RWPE1 (cell line): Measurements from ENCODE around the gene PHF13.

Source experiments
- CTCF ChIA-PET: fragments of 350-600 bp; sonication (Branson Sonifier 250); formaldehyde crosslinking; extraction: SDS; loops from one replicate; lab custom pipeline; 2021; lab: Yijun Ruan, JAX
- POLR2A ChIA-PET: fragments of 400-600 bp; formaldehyde crosslinking; extraction: SDS; loops from one replicate; lab custom pipeline; 2020; ENCODE audit warnings: antibody characterized with exemption; ENCODE audit not compliant: low non-redundant PET; lab: Yijun Ruan, JAX
- DNase-seq: peaks from one replicate; pipeline ENCODE4 v3.0.0; 2012; ENCODE audit warnings: low spot score
- H3K27ac ChIP-seq: fragments of 450-650 bp; 2 replicates; pipeline ENCODE4 v1.5.1; 2017
- CTCF ChIP-seq: fragments of 450-650 bp; conservative IDR thresholded peaks from 2 replicates; pipeline ENCODE4 v1.5.1; 2017; ENCODE audit warnings: low read depth, mild to moderate bottlenecking

Gene PHF13

DNA sequence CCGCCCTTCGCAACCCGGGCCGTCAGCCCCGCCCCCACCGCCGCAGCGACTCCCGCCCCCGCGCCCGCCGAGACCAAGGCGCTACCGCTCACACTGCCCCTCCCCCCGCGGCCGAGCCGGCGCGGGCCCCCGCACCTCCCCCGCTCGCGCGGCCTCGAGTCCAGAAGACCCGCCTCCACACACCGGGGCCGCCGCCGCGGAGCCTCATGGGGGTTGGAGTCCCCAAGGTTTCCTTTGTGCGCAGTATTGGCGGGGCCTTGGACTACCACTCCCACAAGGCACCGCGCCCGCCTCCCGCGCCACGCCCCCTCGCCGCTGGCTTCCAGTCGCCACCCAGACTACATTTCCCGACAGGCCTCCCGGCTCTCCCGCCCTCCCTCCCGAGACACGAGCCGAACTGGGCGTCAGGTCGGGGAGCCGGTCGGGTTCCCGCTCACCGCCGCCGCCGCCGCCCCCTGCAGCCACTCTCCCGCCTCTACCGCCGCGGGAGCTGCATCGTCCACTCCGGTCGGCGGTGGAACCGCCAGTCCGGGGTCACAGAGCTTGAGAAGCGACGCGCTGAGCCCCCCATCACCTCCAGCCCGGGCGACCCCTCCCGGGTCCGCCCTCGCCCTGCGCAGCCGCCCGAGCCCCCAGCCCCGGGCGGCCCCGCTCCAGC, at the start of gene PHF13:
Gene PHF13 (plus strand): TSS at position 371 of the 658 bp plus-strand sequence. CDS start 336 bp downstream, outside the sequence.
- CTCF ChIA-PET, result no interaction called here
- POLR2A ChIA-PET, result no interaction called here
- peak within 1 kb of the TSS; percentile 93 for H3K27ac ChIP-seq
- DNase-seq, result peak; percentile 99
- TF ChIP-seq CTCF, result no peak

DNA sequence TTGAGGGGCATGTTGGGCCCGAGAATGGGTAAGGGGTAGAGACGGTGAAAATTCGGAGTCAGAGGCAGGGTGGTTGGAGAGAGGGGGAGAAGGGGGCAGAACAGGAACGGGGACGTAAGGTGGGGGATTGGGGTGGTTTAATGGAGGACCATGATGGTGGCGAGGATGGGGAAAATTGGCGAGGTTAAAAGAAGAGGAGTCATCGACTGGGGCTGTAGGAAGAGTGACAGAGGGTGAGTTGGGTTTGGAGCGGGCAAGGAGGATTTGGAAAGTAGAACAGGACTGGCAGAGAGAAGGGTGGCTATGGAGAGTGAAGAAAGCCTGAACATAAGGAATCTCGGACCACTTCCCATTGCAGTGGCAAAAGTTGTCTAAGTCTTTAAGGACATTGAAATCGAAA, 44.5 kb upstream of the PHF13 start:
- POLR2A ChIA-PET, result no interaction called here
- TF ChIP-seq CTCF, result no peak
- no peak for DNase-seq
- CTCF ChIA-PET, result interaction anchor here (1.0 kb wide), 1 partner anchor 12 kb away, joined by 3 read pairs; no protein-coding TSS in a partner anchor
- no peak overlapping the region for H3K27ac ChIP-seq

DNA sequence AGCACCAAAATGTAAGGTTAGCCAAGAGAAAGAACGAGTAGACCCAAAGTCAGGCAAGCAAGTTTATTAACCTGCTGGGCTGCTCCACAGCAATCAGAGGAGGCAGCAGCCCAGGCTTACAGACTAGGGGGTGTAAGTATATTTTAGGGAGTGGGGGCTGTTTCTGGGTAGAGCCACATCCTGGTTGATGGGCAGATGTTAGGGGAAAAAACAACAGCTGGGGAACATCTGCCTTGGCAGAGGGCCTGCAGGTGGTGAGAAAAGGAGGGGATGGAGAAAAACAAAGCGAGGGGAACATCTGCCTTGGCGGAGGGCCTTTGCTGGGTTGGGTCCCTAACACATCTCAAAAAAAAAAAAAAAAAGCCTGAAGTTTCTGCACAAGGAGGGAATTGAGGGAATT, 43.4 kb upstream of the PHF13 start:
- ChIA-PET CTCF (no interaction called here), POLR2A (no interaction called here)
- TF ChIP-seq CTCF, result no peak
- DNase-seq, result no peak
- no peak overlapping the region for H3K27ac ChIP-seq

GRCh38 chr1:6570987-6571386, 42.5 kb upstream of the PHF13 start:
- DNase-seq, result no peak
- CTCF ChIA-PET, result no interaction called here
- TF ChIP-seq CTCF, result no peak
- POLR2A ChIA-PET, result interaction anchor here (0.6 kb wide), 1 partner anchor 138 kb away, joined by 3 read pairs; no protein-coding TSS in a partner anchor
- H3K27ac ChIP-seq, result no peak overlapping the region

- ChIA-PET CTCF (interaction anchor here (0.6 kb wide), 1 partner anchor 363 kb away, joined by 3 read pairs; no protein-coding TSS in a partner anchor), POLR2A (no interaction called here)
- no peak for DNase-seq
- no peak overlapping the region for H3K27ac ChIP-seq
- no peak for TF ChIP-seq CTCF
These were observed 40.7 kb upstream of the PHF13 start for GRCh38 chr1:6572653-6573383.

DNA sequence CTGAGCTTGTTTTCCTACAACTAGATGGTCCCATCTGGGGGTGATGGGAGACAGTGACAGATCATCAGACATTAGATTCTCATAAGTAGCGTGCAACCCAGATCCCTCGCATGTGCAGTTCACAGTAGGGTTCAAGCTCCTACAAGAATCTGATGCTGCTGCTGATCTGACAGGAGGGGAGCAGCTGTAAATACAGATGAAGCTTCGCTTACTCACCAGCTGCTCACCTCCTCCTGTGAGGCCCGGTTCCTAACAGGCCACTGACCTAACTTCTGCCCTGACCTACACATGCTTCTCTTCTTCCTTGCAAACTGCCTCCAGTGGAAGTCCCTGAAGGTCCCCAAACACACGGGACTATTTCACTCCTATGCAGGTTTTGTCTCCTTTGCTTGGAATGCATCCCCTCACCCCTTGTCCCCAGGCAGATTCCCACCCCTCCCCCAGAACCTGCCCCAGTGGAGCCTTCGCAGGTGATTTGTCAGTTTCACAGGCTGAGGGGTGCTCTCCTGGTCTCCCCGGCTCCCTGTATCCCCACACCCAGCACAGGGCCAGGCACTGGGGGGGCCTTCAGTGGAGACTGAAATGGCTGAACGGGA, 39.4 kb upstream of the PHF13 start:
- TF ChIP-seq CTCF, result no peak
- ChIA-PET CTCF (interaction anchor here (0.6 kb wide), 1 partner anchor 127 kb away, joined by 3 read pairs; the partner anchor contains the start of gene DNAJC11), POLR2A (no interaction called here)

More for the DNA sequence above, 39.4 kb upstream of the PHF13 start:
- DNase-seq, result no peak
- H3K27ac ChIP-seq, result no peak overlapping the region
